Colonic mucosa (tissue), 4 donors: ENCODE results near the gene BTN1A1. TPM values are rescaled to one million over a fixed set of nuclear protein-coding genes. Genes with fewer than 3 reads are reported as not detected.

Experiments
- DNase-seq: peaks from one replicate; pipeline ENCODE4 v3.0.0-alpha.2; 2020
- H3K27ac ChIP-seq: fragments of 200-600 bp; one replicate; pipeline ENCODE4 v1.8.0; 2021
- H3K27me3 ChIP-seq: fragments of 200-600 bp; one replicate; pipeline ENCODE4 v1.8.0; 2021
- H3K36me3 ChIP-seq: fragments of 200-600 bp; one replicate; pipeline ENCODE4 v1.8.0; 2021
- H3K4me1 ChIP-seq: fragments of 200-600 bp; one replicate; pipeline ENCODE4 v1.8.0; 2021; ENCODE audit warnings: mild to moderate bottlenecking
- H3K4me3 ChIP-seq: fragments of 200-600 bp; one replicate; pipeline ENCODE4 v1.8.0; 2021
- H3K9ac ChIP-seq, 2 donors: one replicate each; pipeline ENCODE4 v1.7.0; 2013; ENCODE audit warnings: control low read depth in 2 of 2, low read depth in 2 of 2, low read length in 2 of 2
- H3K9me3 ChIP-seq: fragments of 200-600 bp; one replicate; pipeline ENCODE4 v1.8.0; 2021
- CTCF ChIP-seq: fragments of 200-600 bp; IDR thresholded peaks from one replicate; pipeline ENCODE4 v1.8.0; 2022; ENCODE audit warnings: antibody characterized with exemption, mild to moderate bottlenecking
- intact Hi-C: fragments of 100-400 bp; cut with DNase I; formaldehyde crosslinking; loops from one replicate; pipeline ENCODE4 v1.14.1; 2022
- total RNA-seq, 2 donors: library from RNA; stranded (reverse); fragmentation: NEBNext Ultra II Directional in 1 of 2; extraction: Animal tissue kit (Norgen Biotek cat#: 25700) in 1 of 2; gene quantifications; one replicate each; pipeline ENCODE4 v1.2.1, GENCODE V29; 2021
- donor health status: healthy.
- donor health status: DM: no; HTN: no; CAD: no.
- donor health status: DM: no; HTN: no; CAD: no.

Gene BTN1A1
- total RNA-seq, 2 donors from 2014 or later: not detected

GRCh38 chr6:26484161-26484560 lies 15.9 kb upstream of the BTN1A1 start:
- no peak for TF ChIP-seq CTCF
- no peaks in the 10 kb centered on the region for H3K4me1 ChIP-seq
- intact Hi-C loops: no loop called here
- no peak overlapping the region for H3K9ac ChIP-seq
- H3K27me3 ChIP-seq: no peaks in the 10 kb centered on the region
- H3K9me3 ChIP-seq: no peaks in the 10 kb centered on the region
- H3K36me3 ChIP-seq: no peaks in the 10 kb centered on the region
- H3K27ac ChIP-seq: no peak overlapping the region
- no peak overlapping the region for H3K4me3 ChIP-seq
- DNase-seq: no peak

GRCh38 chr6:26485112-26485780 lies 14.9 kb upstream of the BTN1A1 start:
- Histone ChIP-seq H3K9ac (no peak overlapping the region), H3K4me3 (no peak overlapping the region), H3K27ac (no peak overlapping the region), H3K27me3 (no peaks in the 10 kb centered on the region), H3K36me3 (no peaks in the 10 kb centered on the region), H3K4me1 (no peaks in the 10 kb centered on the region), H3K9me3 (no peaks in the 10 kb centered on the region)
- no peak for TF ChIP-seq CTCF
- intact Hi-C loops: no loop called here
- DNase-seq: no peak

- Histone ChIP-seq H3K36me3 (no peaks in the 10 kb centered on the region), H3K27me3 (no peaks in the 10 kb centered on the region), H3K4me1 (no peaks in the 10 kb centered on the region), H3K27ac (no peak overlapping the region), H3K9ac (no peak overlapping the region), H3K9me3 (no peaks in the 10 kb centered on the region), H3K4me3 (no peak overlapping the region)
- TF ChIP-seq CTCF: no peak
- DNase-seq: no peak
- intact Hi-C loops: no loop called here
These were observed 13.7 kb upstream of the BTN1A1 start for GRCh38 chr6:26486358-26486757.

- no peak for TF ChIP-seq CTCF
- intact Hi-C loops: no loop called here
- Histone ChIP-seq H3K9me3 (no peaks in the 10 kb centered on the region), H3K36me3 (no peaks in the 10 kb centered on the region), H3K4me1 (no peaks in the 10 kb centered on the region), H3K27me3 (no peaks in the 10 kb centered on the region), H3K9ac (no peak overlapping the region), H3K4me3 (no peak overlapping the region), H3K27ac (no peak overlapping the region)
- no peak for DNase-seq
These were observed 12.6 kb upstream of the BTN1A1 start for GRCh38 chr6:26487466-26487865.

- intact Hi-C loops: no loop called here
- H3K27ac ChIP-seq: no peak overlapping the region
- H3K4me1 ChIP-seq: no peaks in the 10 kb centered on the region
- H3K9me3 ChIP-seq: no peaks in the 10 kb centered on the region
- no peak overlapping the region for H3K9ac ChIP-seq
- no peaks in the 10 kb centered on the region for H3K36me3 ChIP-seq
- TF ChIP-seq CTCF: no peak
- no peaks in the 10 kb centered on the region for H3K27me3 ChIP-seq
- no peak overlapping the region for H3K4me3 ChIP-seq
- DNase-seq: no peak
These were observed 9.8 kb upstream of the BTN1A1 start for GRCh38 chr6:26489996-26490964.
